Endothelial cell of umbilical vein (primary cell): ENCODE data around the gene TNS1. TPM values are rescaled to one million over a fixed set of nuclear protein-coding genes. Genes with fewer than 3 reads are reported as not detected.

Source experiments
- BruUV-seq: library from RNA; stranded (reverse); fragments of 400-500 nt; replicated peaks from 2 replicates; lab custom pipeline; 2021; lab: Mats Ljungman, UMichigan
- CTCF ChIA-PET: fragments of 300-600, 350-600 bp; sonication (Branson Sonifier 250); formaldehyde crosslinking; loops from one replicate; lab custom pipeline; 2021; ENCODE audit warnings: antibody characterized with exemption, inconsistent platforms; lab: Charles Lee
- POLR2A ChIA-PET: fragments of 300-600, 350-600 bp; sonication (Branson Sonifier 250); formaldehyde crosslinking; loops from one replicate; lab custom pipeline; 2021; ENCODE audit warnings: antibody characterized with exemption, inconsistent platforms; lab: Charles Lee
- DNase-seq: peaks from one replicate; pipeline ENCODE4 v3.0.0-alpha.2; 2011; ENCODE audit warnings: low read depth, low spot score
- FAIRE-seq: peaks from 2 replicates; lab custom pipeline; 2011; peaks lifted over from hg19 to GRCh38; lab: Jason Lieb, UNC
- H2AFZ ChIP-seq: 2 replicates; pipeline ENCODE4 v1.6.0; 2012; ENCODE audit warnings: low read depth, low read length, control low read depth, inconsistent platforms
- H3K27ac ChIP-seq: 2 replicates; pipeline ENCODE4 v1.5.1; 2011; ENCODE audit warnings: low read depth, mild to moderate bottlenecking, control low read depth, low read length, moderate library complexity; ENCODE audit not compliant: insufficient read depth
- H3K27me3 ChIP-seq, 2 experiments: 2 replicates each; pipeline versions ENCODE4 v1.6.0 to v1.6.1; 2011; ENCODE audit warnings: low read length in 2 of 2, mixed read lengths in 1 of 2; ENCODE audit not compliant: control insufficient read depth in 2 of 2, insufficient read depth in 2 of 2
- H3K36me3 ChIP-seq, 2 experiments: 2 replicates in 1 of 2; 3 replicates in 1 of 2; pipeline ENCODE4 v1.5.1; 2011; ENCODE audit warnings: low read length in 2 of 2, mild to moderate bottlenecking in 1 of 2, moderate library complexity in 1 of 2; ENCODE audit not compliant: control insufficient read depth in 2 of 2, insufficient read depth in 2 of 2; ENCODE audit errors: extremely low read depth in 1 of 2
- H3K4me1 ChIP-seq: 3 replicates; pipeline ENCODE4 v1.5.1; 2011; ENCODE audit warnings: mild to moderate bottlenecking, low read length; ENCODE audit not compliant: control insufficient read depth, insufficient read depth; ENCODE audit errors: extremely low read depth
- H3K4me2 ChIP-seq: 2 replicates; pipeline ENCODE4 v1.6.1; 2011; ENCODE audit warnings: low read length, control low read depth, mixed read lengths; ENCODE audit not compliant: insufficient read depth
- H3K4me3 ChIP-seq, 3 experiments: fragments of 200-600 bp in 1 of 3; sonication (generic), shearing (Covaris generic) in 1 of 3; replicated peaks in 1 of 3; 2 replicates each; pipeline ENCODE4 v1.5.1; 2011 to 2016; ENCODE audit warnings: control low read depth in 3 of 3, low read length in 3 of 3, mild to moderate bottlenecking in 2 of 3, inconsistent platforms in 1 of 3, low read depth in 1 of 3, moderate library complexity in 1 of 3; ENCODE audit not compliant: insufficient read depth in 1 of 3
- H3K79me2 ChIP-seq: 2 replicates; pipeline ENCODE4 v1.6.0; 2012; ENCODE audit warnings: low read length, inconsistent platforms; ENCODE audit not compliant: control insufficient read depth, insufficient read depth
- H3K9ac ChIP-seq: replicated peaks from 2 replicates; pipeline ENCODE3; 2011; ENCODE audit warnings: low read length, control low read depth; ENCODE audit not compliant: insufficient read depth; ENCODE audit errors: extremely low read depth
- H3K9me1 ChIP-seq: replicated peaks from 3 replicates; pipeline ENCODE4 v1.6.0; 2011; ENCODE audit warnings: mild to moderate bottlenecking, low read length; ENCODE audit not compliant: control insufficient read depth, insufficient read depth; ENCODE audit errors: extremely low read depth
- H3K9me3 ChIP-seq: replicated peaks from 2 replicates; pipeline ENCODE4 v1.5.1; 2012; ENCODE audit warnings: low read length, inconsistent platforms; ENCODE audit not compliant: control insufficient read depth, insufficient read depth
- H4K20me1 ChIP-seq: replicated peaks from 2 replicates; pipeline ENCODE3; 2011; ENCODE audit warnings: mild to moderate bottlenecking, low read length; ENCODE audit not compliant: control insufficient read depth, insufficient read depth; ENCODE audit errors: extremely low read depth
- CTCF ChIP-seq, 2 donors: IDR thresholded peaks; 1 replicate in 1 of 2; 2 replicates in 1 of 2; pipeline ENCODE4 v1.5.1; 2011; ENCODE audit warnings: low read length in 2 of 2, mild to moderate bottlenecking in 2 of 2, moderate library complexity in 2 of 2, control low read depth in 1 of 2, inconsistent platforms in 1 of 2, low read depth in 1 of 2; ENCODE audit not compliant: insufficient read depth in 1 of 2; ENCODE audit errors: extremely low read depth in 1 of 2
- EZH2 ChIP-seq: IDR thresholded peaks from 2 replicates; pipeline ENCODE4 v1.6.1; 2012; ENCODE audit warnings: borderline replicate concordance, low read depth, mild to moderate bottlenecking, moderate library complexity, low read length, inconsistent platforms; ENCODE audit not compliant: severe bottlenecking
- FOS ChIP-seq: IDR thresholded peaks from 2 replicates; pipeline ENCODE4 v1.6.1; 2011; ENCODE audit warnings: mild to moderate bottlenecking, low read length, moderate library complexity, borderline replicate concordance; ENCODE audit not compliant: insufficient read depth
- GATA2 ChIP-seq: IDR thresholded peaks from 2 replicates; pipeline ENCODE4 v1.7.0; 2011; ENCODE audit warnings: low read depth, mild to moderate bottlenecking, moderate library complexity, mixed read lengths, low read length; ENCODE audit not compliant: insufficient read length, insufficient read depth
- JUN ChIP-seq: IDR thresholded peaks from 2 replicates; pipeline ENCODE4 v1.6.1; 2011; ENCODE audit warnings: borderline replicate concordance, low read depth; ENCODE audit not compliant: insufficient read length, insufficient read depth
- MAX ChIP-seq: IDR thresholded peaks from 2 replicates; pipeline ENCODE4 v1.6.1; 2011; ENCODE audit not compliant: insufficient read depth, insufficient read length
- MYC ChIP-seq: IDR thresholded peaks from one replicate; pipeline ENCODE4 v1.6.1; 2011; ENCODE audit warnings: mild to moderate bottlenecking, low read depth, low read length
- POLR2A ChIP-seq: IDR thresholded peaks from 2 replicates; pipeline ENCODE4 v1.6.1; 2012; ENCODE audit warnings: low read depth, mild to moderate bottlenecking, control low read depth, low read length
- POLR2AphosphoS5 ChIP-seq: IDR thresholded peaks from 2 replicates; pipeline ENCODE4 v1.6.1; 2012; ENCODE audit warnings: low read depth, mild to moderate bottlenecking, control low read depth, low read length, moderate library complexity; ENCODE audit not compliant: insufficient read depth
- dilution Hi-C: fragments of 300-500 bp; cut with MboI; formaldehyde crosslinking; loops from one replicate; pipeline ENCODE4 v1.15.0; 2019; ENCODE audit warnings: low sequenced_read_pairs; ENCODE audit not compliant: extremely low pct_ligation_motif_present
- intact Hi-C: fragments of 100-400 bp; cut with micrococcal nuclease; formaldehyde crosslinking; loops from one replicate; pipeline ENCODE4 v1.10.0; 2022
- polyA plus RNA-seq, 4 experiments: library from polyadenylated mRNA; depleted of rRNA in 3 of 4; stranded (reverse) in 3 of 4; unstranded in 1 of 4; fragments of >200 nt; gene quantifications; 2 replicates each; pipeline versions ENCODE4 v1.2.1 to v1.2.3, GENCODE V29; 2011 to 2012; ENCODE audit warnings: missing spikeins in 1 of 4
- total RNA-seq: library from RNA; stranded (reverse); gene quantifications from 2 replicates; pipeline ENCODE4 v1.2.3, GENCODE V29; 2021

Gene TNS1
- total and polyA plus RNA-seq, 2 donors (not counting 3 experiments of a cell fraction or from before 2014, with no cell fraction given): 11.0 to 52.1 TPM

GRCh38 chr2:217845301-217845700, 157.5 kb downstream of the TNS1 start:
- no peak for DNase-seq
- CTCF ChIA-PET: interaction anchor here (1.1 to 1.6 kb wide), 2 partner anchors 36 to 54 kb away, joined by 3 to 5 read pairs; no protein-coding TSS in a partner anchor

GRCh38 chr2:217844696-217845095, 158.1 kb downstream of the TNS1 start:
- POLR2A ChIA-PET: no interaction called here
- Histone ChIP-seq H3K9me3 (no peaks in the 10 kb centered on the region), H3K9ac (no peak overlapping the region), H2AFZ (no peak overlapping the region), H3K4me3 (no peak overlapping the region), H3K27ac (no peak overlapping the region), H3K4me2 (no peak overlapping the region), H4K20me1 (no peaks in the 10 kb centered on the region), H3K4me1 (peaks cover 25% of the 10 kb centered on the region), H3K27me3 (no peaks in the 10 kb centered on the region), H3K9me1 (no peaks in the 10 kb centered on the region), H3K36me3 (no peaks in the 10 kb centered on the region), H3K79me2 (peaks cover 34% of the 10 kb centered on the region)
- no peak for DNase-seq
- dilution Hi-C loops: no loop called here
- intact Hi-C loops: no loop called here
- BruUV-seq: no TSS peak
- no peak for FAIRE-seq
- CTCF ChIA-PET: no interaction called here
- TF ChIP-seq MYC (no peak), GATA2 (no peak), EZH2 (no peak), POLR2AphosphoS5 (no peak), FOS (no peak), CTCF (IDR thresholded peaks at IDR 0.05; ENCODE audit: extremely low read depth in 1 of 2, insufficient read depth in 1 of 2, low read depth in 1 of 2, low read length in 2 of 2) (no peak), JUN (no peak), POLR2A (no peak), MAX (no peak)

More at GRCh38 chr2:217845301-217845700, 157.5 kb downstream of the TNS1 start:
- Histone ChIP-seq H3K4me3 (no peak overlapping the region), H3K79me2 (peaks cover 38% of the 10 kb centered on the region), H4K20me1 (no peaks in the 10 kb centered on the region), H3K36me3 (no peaks in the 10 kb centered on the region), H3K4me1 (peaks cover 31% of the 10 kb centered on the region), H3K9ac (no peak overlapping the region), H2AFZ (no peak overlapping the region), H3K9me1 (no peaks in the 10 kb centered on the region), H3K9me3 (no peaks in the 10 kb centered on the region), H3K27me3 (no peaks in the 10 kb centered on the region), H3K4me2 (no peak overlapping the region), H3K27ac (no peak overlapping the region)
- no TSS peak for BruUV-seq
- TF ChIP-seq JUN (no peak), GATA2 (peak; percentile 32)
- dilution Hi-C loops: no loop called here
- intact Hi-C loops: no loop called here
- peak; percentile 78 for FAIRE-seq
- POLR2A ChIA-PET: no interaction called here
